Measurements from ENCODE around the gene TP73. TPM values are rescaled to one million over a fixed set of nuclear protein-coding genes. Genes with fewer than 3 reads are reported as not detected.

Gene TP73
- total RNA-seq, 1 donor from 2014 or later, result not detected

- Mint-ChIP-seq H3K9me3 (ENCODE audit: unreplicated experiment) (no peaks in the 10 kb centered on the region), H3K4me3 (ENCODE audit: unreplicated experiment) (no peak overlapping the region), H3K27ac (ENCODE audit: unreplicated experiment) (no peak overlapping the region), H3K27me3 (ENCODE audit: unreplicated experiment) (peaks cover 1% of the 10 kb centered on the region), H3K36me3 (ENCODE audit: low read depth, unreplicated experiment) (peaks cover 22% of the 10 kb centered on the region), H3K4me1 (ENCODE audit: unreplicated experiment) (peaks cover 2% of the 10 kb centered on the region)
- no peak for DNase-seq (ENCODE audit: low spot score)
- no peak for TF ChIP-seq CTCF (IDR thresholded peaks at IDR 0.05; ENCODE audit: unreplicated experiment)
Measured at GRCh38 chr1:3644273-3644672, 8.0 kb upstream of the TP73 start.

DNA sequence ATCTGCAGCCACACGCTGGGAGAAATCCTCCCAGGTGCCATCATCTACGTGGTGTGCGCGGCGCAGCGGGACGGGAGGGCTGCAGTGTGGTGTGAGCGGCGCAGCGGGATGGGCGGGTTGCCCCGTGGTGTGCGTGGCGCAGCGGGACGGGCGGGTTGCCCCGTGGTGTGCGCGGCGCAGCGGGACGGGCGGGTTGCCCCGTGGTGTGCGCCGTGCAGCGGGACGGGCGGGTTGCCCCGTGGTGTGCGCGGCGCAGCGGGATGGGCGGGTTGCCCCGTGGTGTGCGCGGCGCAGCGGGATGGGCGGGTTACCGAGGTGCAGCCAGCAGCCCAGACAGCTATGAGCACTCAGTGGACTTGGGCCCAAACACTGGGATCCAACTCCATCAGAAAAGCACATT, 7.1 kb upstream of the TP73 start:
- no peak for TF ChIP-seq CTCF (IDR thresholded peaks at IDR 0.05; ENCODE audit: unreplicated experiment)
- Mint-ChIP-seq H3K4me3 (ENCODE audit: unreplicated experiment) (no peak overlapping the region), H3K27ac (ENCODE audit: unreplicated experiment) (no peak overlapping the region), H3K9me3 (ENCODE audit: unreplicated experiment) (no peaks in the 10 kb centered on the region), H3K36me3 (ENCODE audit: low read depth, unreplicated experiment) (peaks cover 22% of the 10 kb centered on the region), H3K4me1 (ENCODE audit: unreplicated experiment) (peaks cover 2% of the 10 kb centered on the region), H3K27me3 (ENCODE audit: unreplicated experiment) (peaks cover 1% of the 10 kb centered on the region)
- DNase-seq (ENCODE audit: low spot score), result no peak

DNA sequence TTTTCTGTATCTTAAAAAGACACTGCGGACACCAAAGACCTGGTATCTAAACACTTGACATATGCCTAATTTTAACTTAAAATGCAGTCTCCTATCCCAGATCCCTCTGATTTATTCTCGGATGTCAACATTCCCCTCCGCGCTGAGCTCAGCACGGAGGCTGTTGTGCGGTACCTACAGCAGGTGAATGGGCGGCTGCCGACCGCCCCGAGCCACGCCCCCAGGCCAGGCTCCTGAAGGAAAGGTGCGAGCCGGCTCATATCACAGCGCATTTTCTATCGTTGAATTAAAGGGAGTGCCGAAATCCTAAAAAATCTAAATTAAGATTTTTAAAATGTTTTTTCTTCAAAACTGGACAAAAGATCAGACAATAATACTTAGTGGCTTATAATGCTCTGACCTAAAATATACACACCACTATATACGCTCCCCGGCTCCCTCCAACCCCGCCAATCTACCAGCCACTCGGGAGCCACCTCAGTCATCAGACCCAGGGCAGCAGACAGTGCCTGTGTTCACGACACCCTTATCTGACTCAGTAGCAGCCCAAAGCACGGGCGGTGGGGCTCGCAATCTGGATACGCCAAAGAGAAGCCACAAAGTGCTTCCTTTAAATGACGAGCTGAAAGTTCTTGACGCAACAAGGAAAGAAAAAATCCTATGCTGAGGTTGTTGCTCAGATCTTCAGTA, 6.5 kb upstream of the TP73 start:
- no peak for TF ChIP-seq CTCF (IDR thresholded peaks at IDR 0.05; ENCODE audit: unreplicated experiment)
- Mint-ChIP-seq H3K4me1 (ENCODE audit: unreplicated experiment) (peaks cover 4% of the 10 kb centered on the region), H3K27ac (ENCODE audit: unreplicated experiment) (no peak overlapping the region), H3K27me3 (ENCODE audit: unreplicated experiment) (peaks cover 2% of the 10 kb centered on the region), H3K9me3 (ENCODE audit: unreplicated experiment) (no peaks in the 10 kb centered on the region), H3K36me3 (ENCODE audit: low read depth, unreplicated experiment) (peaks cover 22% of the 10 kb centered on the region), H3K4me3 (ENCODE audit: unreplicated experiment) (no peak overlapping the region)
- DNase-seq (ENCODE audit: low spot score), result no peak

- Mint-ChIP-seq H3K4me1 (ENCODE audit: unreplicated experiment) (peaks cover 4% of the 10 kb centered on the region), H3K27me3 (ENCODE audit: unreplicated experiment) (peaks cover 6% of the 10 kb centered on the region), H3K36me3 (ENCODE audit: low read depth, unreplicated experiment) (peaks cover 22% of the 10 kb centered on the region), H3K9me3 (ENCODE audit: unreplicated experiment) (no peaks in the 10 kb centered on the region), H3K4me3 (ENCODE audit: unreplicated experiment) (no peak overlapping the region), H3K27ac (ENCODE audit: unreplicated experiment) (no peak overlapping the region)
- TF ChIP-seq CTCF (IDR thresholded peaks at IDR 0.05; ENCODE audit: unreplicated experiment), result no peak
- no peak for DNase-seq (ENCODE audit: low spot score)
Measured at GRCh38 chr1:3646596-3646995, 5.7 kb upstream of the TP73 start.

GRCh38 chr1:3649342-3650247, 2.7 kb upstream of the TP73 start, which contains the start of gene WRAP73:
Gene WRAP73, minus strand, starts transcription at chr1:3650103. Its CDS starts 104 bp downstream, at chr1:3649999.
- Mint-ChIP-seq H3K27ac (ENCODE audit: unreplicated experiment) (no peak within 1 kb of the TSS), H3K27me3 (ENCODE audit: unreplicated experiment) (peaks cover 16% of the 10 kb centered on the region), H3K4me1 (ENCODE audit: unreplicated experiment) (peaks cover 4% of the 10 kb centered on the region), H3K9me3 (ENCODE audit: unreplicated experiment) (no peaks in the 10 kb centered on the region), H3K36me3 (ENCODE audit: low read depth, unreplicated experiment) (peaks cover 8% of the 10 kb centered on the region), H3K4me3 (ENCODE audit: unreplicated experiment) (peak within 1 kb of the TSS; percentile 91)
- no peak for TF ChIP-seq CTCF (IDR thresholded peaks at IDR 0.05; ENCODE audit: unreplicated experiment)
- DNase-seq (ENCODE audit: low spot score), result peak; percentile 87

Measured in endothelial cell (in vitro differentiated cells).